IMR-90 (cell line): ENCODE measurements around the gene BEST1. TPM values are rescaled to one million over a fixed set of nuclear protein-coding genes. Genes with fewer than 3 reads are reported as not detected.

Source experiments
- ATAC-seq: fragments of 200-7000 bp; cut with Tn5 transposase; 2 replicates; pipeline ENCODE4 v1.9.1; 2020; ENCODE audit warnings: low read depth, mild to moderate bottlenecking, moderate library complexity
- BruUV-seq: library from RNA; stranded (reverse); fragments of 400-500 nt; replicated peaks from 2 replicates; lab custom pipeline; 2021; lab: Mats Ljungman, UMichigan
- CTCF ChIA-PET: fragments of 300-600 bp; formaldehyde crosslinking; extraction: SDS; loops from one replicate; lab custom pipeline; 2021; ENCODE audit warnings: antibody characterized with exemption; lab: Yijun Ruan, JAX
- POLR2A ChIA-PET: fragments of 300-600 bp; sonication (Branson Sonifier 250); formaldehyde crosslinking; loops from one replicate; lab custom pipeline; 2022; ENCODE audit warnings: antibody characterized with exemption; ENCODE audit not compliant: unreplicated experiment; lab: Charles Lee
- DNase-seq: peaks from one replicate; pipeline ENCODE4 v3.0.0; 2013
- H2AFZ ChIP-seq: replicated peaks from 2 replicates; pipeline ENCODE3; 2013; ENCODE audit warnings: low read length, mild to moderate bottlenecking; ENCODE audit not compliant: poor library complexity
- H2AK5ac ChIP-seq: 2 replicates; pipeline ENCODE4 v1.6.1; 2013; ENCODE audit warnings: low read depth, low read length, inconsistent platforms
- H2AK9ac ChIP-seq: replicated peaks from 2 replicates; pipeline ENCODE3; 2013; ENCODE audit warnings: mild to moderate bottlenecking, low read depth, low read length, moderate library complexity; ENCODE audit not compliant: poor library complexity
- H2BK120ac ChIP-seq: 2 replicates; pipeline ENCODE4 v1.6.1; 2013; ENCODE audit warnings: low read depth, low read length, inconsistent platforms
- H2BK15ac ChIP-seq: 3 replicates; pipeline ENCODE4 v1.6.1; 2013; ENCODE audit warnings: low read depth, low read length, inconsistent platforms
- H2BK20ac ChIP-seq: 2 replicates; pipeline ENCODE4 v1.6.1; 2013; ENCODE audit warnings: low read depth, mild to moderate bottlenecking, inconsistent platforms, low read length, moderate library complexity
- H2BK5ac ChIP-seq: 2 replicates; pipeline ENCODE4 v1.6.1; 2013; ENCODE audit warnings: mild to moderate bottlenecking, low read depth, low read length, inconsistent platforms; ENCODE audit not compliant: poor library complexity, severe bottlenecking
- H3K14ac ChIP-seq: replicated peaks from 2 replicates; pipeline ENCODE4 v1.6.1; 2013; ENCODE audit warnings: low read depth, low read length, inconsistent platforms
- H3K18ac ChIP-seq: 2 replicates; pipeline ENCODE4 v1.6.1; 2013; ENCODE audit warnings: low read depth, low read length, control low read depth
- H3K23ac ChIP-seq: 2 replicates; pipeline ENCODE4 v1.6.1; 2013; ENCODE audit warnings: low read depth, low read length, inconsistent platforms
- H3K27ac ChIP-seq: 2 replicates; pipeline ENCODE4 v1.5.1; 2013; ENCODE audit warnings: mild to moderate bottlenecking, control low read depth, low read length; ENCODE audit not compliant: insufficient read depth
- H3K27me3 ChIP-seq: 2 replicates; pipeline ENCODE4 v1.6.1; 2013; ENCODE audit warnings: low read length; ENCODE audit not compliant: control insufficient read depth, insufficient read depth
- H3K36me3 ChIP-seq: 2 replicates; pipeline ENCODE4 v1.6.1; 2013; ENCODE audit warnings: low read length, mixed read lengths; ENCODE audit not compliant: control insufficient read depth, insufficient read depth
- H3K4ac ChIP-seq: 2 replicates; pipeline ENCODE4 v1.6.1; 2013; ENCODE audit warnings: low read depth, low read length, inconsistent platforms
- H3K4me1 ChIP-seq: 2 replicates; pipeline ENCODE4 v1.6.1; 2013; ENCODE audit warnings: low read length, mixed read lengths; ENCODE audit not compliant: control insufficient read depth, insufficient read depth
- H3K4me2 ChIP-seq: 2 replicates; pipeline ENCODE4 v1.6.1; 2013; ENCODE audit warnings: low read depth, mild to moderate bottlenecking, control low read depth, low read length, moderate library complexity
- H3K4me3 ChIP-seq: 2 replicates; pipeline ENCODE4 v1.5.1; 2013; ENCODE audit warnings: low read depth, mild to moderate bottlenecking, control low read depth, low read length, moderate library complexity; ENCODE audit not compliant: insufficient read depth
- H3K56ac ChIP-seq: 2 replicates; pipeline ENCODE4 v1.6.1; 2013; ENCODE audit warnings: low read length, inconsistent platforms; ENCODE audit not compliant: insufficient read depth; ENCODE audit errors: extremely low read depth
- H3K79me1 ChIP-seq, 2 experiments: 2 replicates each; pipeline ENCODE4 v1.6.1; 2013; ENCODE audit warnings: low read length in 2 of 2, inconsistent platforms in 1 of 2, low read depth in 1 of 2
- H3K9ac ChIP-seq: 2 replicates; pipeline ENCODE4 v1.6.1; 2013; ENCODE audit warnings: low read depth, low read length, control low read depth
- H3K9me1 ChIP-seq: 2 replicates; pipeline ENCODE4 v1.6.1; 2013; ENCODE audit warnings: low read length, inconsistent platforms; ENCODE audit not compliant: insufficient read depth
- H3K9me3 ChIP-seq: 2 replicates; pipeline ENCODE4 v1.6.1; 2013; ENCODE audit warnings: low read length; ENCODE audit not compliant: control insufficient read depth, insufficient read depth
- H4K20me1 ChIP-seq: 2 replicates; pipeline ENCODE4 v1.6.1; 2013; ENCODE audit warnings: low read length, inconsistent platforms; ENCODE audit not compliant: insufficient read depth
- H4K5ac ChIP-seq: 2 replicates; pipeline ENCODE4 v1.6.1; 2013; ENCODE audit warnings: mild to moderate bottlenecking, low read depth, low read length, control low read depth
- H4K8ac ChIP-seq, 2 experiments: 2 replicates each; pipeline ENCODE4 v1.6.1; 2013; ENCODE audit warnings: low read depth in 2 of 2, low read length in 2 of 2, control low read depth in 1 of 2, inconsistent platforms in 1 of 2
- H4K91ac ChIP-seq: 2 replicates; pipeline ENCODE4 v1.6.1; 2013; ENCODE audit warnings: low read depth, low read length, inconsistent platforms; ENCODE audit not compliant: insufficient read depth
- BHLHE40 ChIP-seq: fragments of 150-350 bp; IDR thresholded peaks from 2 replicates; pipeline ENCODE4 v1.6.1; 2016; ENCODE audit warnings: mild to moderate bottlenecking, low read depth, low read length
- CEBPB ChIP-seq: IDR thresholded peaks from 2 replicates; pipeline ENCODE4 v1.6.1; 2012; ENCODE audit warnings: low read depth, low read length, improper control_type of control experiment
- CHD1 ChIP-seq: IDR thresholded peaks from 2 replicates; pipeline ENCODE4 v1.6.1; 2012; ENCODE audit warnings: low read depth, low read length, improper control_type of control experiment
- ELK1 ChIP-seq: fragments of 150-350 bp; IDR thresholded peaks from 2 replicates; pipeline ENCODE4 v1.6.1; 2016; ENCODE audit warnings: low read depth, mild to moderate bottlenecking, low read length, moderate library complexity, borderline replicate concordance
- FOS ChIP-seq: fragments of 150-350 bp; IDR thresholded peaks from 2 replicates; pipeline ENCODE4 v1.6.1; 2016; ENCODE audit warnings: low read depth, low read length
- MAFK ChIP-seq: IDR thresholded peaks from 2 replicates; pipeline ENCODE4 v1.6.1; 2012; ENCODE audit warnings: low read depth, low read length, improper control_type of control experiment
- MAZ ChIP-seq: IDR thresholded peaks from 2 replicates; pipeline ENCODE4 v1.6.1; 2012; ENCODE audit warnings: low read depth, mild to moderate bottlenecking, low read length, improper control_type of control experiment, moderate library complexity, borderline replicate concordance
- MXI1 ChIP-seq: IDR thresholded peaks from 2 replicates; pipeline ENCODE4 v1.6.1; 2012; ENCODE audit warnings: low read depth, mild to moderate bottlenecking, low read length, moderate library complexity, borderline replicate concordance
- NFE2L2 ChIP-seq: fragments of 150-350 bp; IDR thresholded peaks from 2 replicates; pipeline ENCODE4 v1.6.1; 2016; ENCODE audit warnings: low read depth, mild to moderate bottlenecking, low read length
- RAD21 ChIP-seq: IDR thresholded peaks from 2 replicates; pipeline ENCODE4 v1.6.1; 2012; ENCODE audit warnings: low read length, improper control_type of control experiment
- RCOR1 ChIP-seq: IDR thresholded peaks from 2 replicates; pipeline ENCODE4 v1.6.1; 2012; ENCODE audit warnings: mild to moderate bottlenecking, low read length, improper control_type of control experiment; ENCODE audit not compliant: insufficient replicate concordance
- RFX5 ChIP-seq: IDR thresholded peaks from 2 replicates; pipeline ENCODE4 v1.8.0; 2012; ENCODE audit warnings: low read depth, mild to moderate bottlenecking, low read length, moderate library complexity
- USF2 ChIP-seq: fragments of 150-350 bp; IDR thresholded peaks from 2 replicates; pipeline ENCODE4 v1.6.1; 2017; ENCODE audit warnings: mild to moderate bottlenecking, antibody characterized with exemption, low read length, low read depth
- WGBS, 2 experiments: methylation state at CpG; one replicate each; pipeline versions ENCODE4 v1.1.5 to v1.1.7; 2013; ENCODE audit warnings: missing lambda C conversion rate in 2 of 2; ENCODE audit not compliant: insufficient read length in 1 of 2; ENCODE audit errors: extremely low coverage in 2 of 2; 5-methylcytosine and 5-hydroxymethylcytosine counted together
- dilution Hi-C: fragments of 300-500 bp; cut with HindIII; formaldehyde crosslinking; loops from one replicate; pipeline ENCODE4 v1.14.3; 2018; ENCODE audit warnings: low sequenced_read_pairs; ENCODE audit not compliant: unreplicated experiment
- in situ Hi-C: fragments of 300-500 bp; cut with MboI; formaldehyde crosslinking; loops from 3 replicates; pipeline ENCODE4 v1.14.3; 2019; ENCODE audit warnings: low sequenced_read_pairs, inconsistent platforms, mixed read lengths
- intact Hi-C: fragments of 100-400 bp; cut with micrococcal nuclease; formaldehyde crosslinking; loops from 2 replicates; pipeline ENCODE4 v1.10.0; 2022
- polyA plus RNA-seq, 3 experiments: library from polyadenylated mRNA; depleted of rRNA; stranded (reverse); fragments of >200 nt; gene quantifications; 2 replicates each; pipeline ENCODE4 v1.2.3, GENCODE V29; 2012; ENCODE audit warnings: low replicate concordance in 1 of 3
- total RNA-seq: library from RNA; depleted of rRNA; stranded (reverse); fragments of >200 nt; gene quantifications from 2 replicates; pipeline ENCODE4 v1.2.3, GENCODE V29; 2012

Gene BEST1
- total and polyA plus RNA-seq, 2 of the 4 experiments (the other 2 are of a cell fraction): 0.90 to 1.4 TPM

GRCh38 chr11:61911128-61911700 is 38.9 kb upstream of the BEST1 start:
- DNase-seq (no peak), ATAC-seq (no peak)
- Histone ChIP-seq H3K27me3 (no peaks in the 10 kb centered on the region), H2BK5ac (no peak overlapping the region), H3K27ac (no peak overlapping the region), H3K79me1 (no peaks in the 10 kb centered on the region), H3K4me2 (no peak overlapping the region), H2AK5ac (no peak overlapping the region), H4K20me1 (peaks cover 3% of the 10 kb centered on the region; the same call in 1 of the 2 replicates), H4K91ac (no peak overlapping the region), H3K18ac (no peak overlapping the region), H3K9me1 (0 out of 2 replicates have a peak, but pooled peaks cover 4% of the 10 kb centered on the region), H2AK9ac (peak overlapping the region; percentile 50), H2BK15ac (no peak overlapping the region), H3K9me3 (no peaks in the 10 kb centered on the region), H3K14ac (no peak overlapping the region), H3K4ac (no peak overlapping the region), H4K5ac (no peak overlapping the region), H3K23ac (no peak overlapping the region), H3K36me3 (peaks cover 1% of the 10 kb centered on the region; the same call in 1 of the 2 replicates), H2AFZ (no peak overlapping the region), H3K56ac (no peak overlapping the region), H3K9ac (no peak overlapping the region), H4K8ac (no peak overlapping the region), H2BK20ac (no peak overlapping the region), H2BK120ac (no peak overlapping the region), H3K4me1 (no peaks in the 10 kb centered on the region), H3K4me3 (no peak overlapping the region)
- TF ChIP-seq MAZ (no peak), FOS (no peak), USF2 (no peak), NFE2L2 (no peak), MAFK (no peak), ELK1 (no peak), RFX5 (no peak), MXI1 (no peak), CHD1 (no peak), RCOR1 (no peak), BHLHE40 (no peak), RAD21 (no peak), CEBPB (no peak)
- intact Hi-C loops: no loop called here
- dilution Hi-C loops: no loop called here
- BruUV-seq: no TSS peak
- WGBS, 2 experiments: 79% methylated on average over 2 of the region's 7 CpGs; no CpG with 5 or more reads in 1 of the 2 experiments
- in situ Hi-C loops: no loop called here
- ChIA-PET POLR2A (no interaction called here), CTCF (interaction anchor here (1.1 kb wide), 1 partner anchor 37 kb away, joined by 3 read pairs; no protein-coding TSS in a partner anchor)
